ENCODE data around the gene ERC2. TPM values are rescaled to one million over a fixed set of nuclear protein-coding genes. Genes with fewer than 3 reads are reported as not detected.

The ERC2 gene
- total RNA-seq, 1 donor from 2014 or later = 7.4 TPM

GRCh38 chr3:55619046-55619808, 849.0 kb downstream of the ERC2 start:
- H3K79me2 ChIP-seq (ENCODE audit: insufficient read depth, low read length) = no peaks in the 10 kb centered on the region
- H3K9ac ChIP-seq (ENCODE audit: low read length) = no peak overlapping the region
- no peak for DNase-seq (ENCODE audit: low read depth)
- H2AFZ ChIP-seq (ENCODE audit: low read depth, low read length) = no peak overlapping the region
- H3K36me3 ChIP-seq (ENCODE audit: insufficient read depth, low read length) = no peaks in the 10 kb centered on the region
- H3K4me2 ChIP-seq (ENCODE audit: low read length) = no peak overlapping the region
- no peak overlapping the region for H3K4me3 ChIP-seq (ENCODE audit: insufficient read depth, low read depth, low read length)
- peaks cover 29% of the 10 kb centered on the region for H3K4me1 ChIP-seq (ENCODE audit: insufficient read depth, low read length)
- no peaks in the 10 kb centered on the region for H3K9me3 Mint-ChIP-seq (ENCODE audit: unreplicated experiment)
- no peaks in the 10 kb centered on the region for H3K27me3 ChIP-seq (ENCODE audit: insufficient read depth, low read length)
- H3K4me3 Mint-ChIP-seq (ENCODE audit: unreplicated experiment) = no peak overlapping the region
- TF ChIP-seq EZH2 (IDR thresholded peaks at IDR 0.05; ENCODE audit: insufficient read depth, low read length) (no peak), CTCF (IDR thresholded peaks at IDR 0.05; ENCODE audit: insufficient read depth, low read depth, low read length) (no peak)
- FAIRE-seq = no peak
- no peak overlapping the region for H3K27ac ChIP-seq (ENCODE audit: low read depth, low read length)
- no peaks in the 10 kb centered on the region for H4K20me1 ChIP-seq (ENCODE audit: insufficient read depth, low read length)
- H3K27me3 Mint-ChIP-seq (ENCODE audit: low read depth, unreplicated experiment) = no peaks in the 10 kb centered on the region
- no peaks in the 10 kb centered on the region for H3K36me3 Mint-ChIP-seq (ENCODE audit: low read depth, unreplicated experiment)
- no peaks in the 10 kb centered on the region for H3K9me3 ChIP-seq (ENCODE audit: insufficient read depth, low read depth, low read length)
- peaks cover 36% of the 10 kb centered on the region for H3K4me1 Mint-ChIP-seq (ENCODE audit: low read depth, unreplicated experiment)
- no peak overlapping the region for H3K27ac Mint-ChIP-seq (ENCODE audit: unreplicated experiment)

- no peaks in the 10 kb centered on the region for H3K27me3 ChIP-seq (ENCODE audit: insufficient read depth, low read length)
- H3K4me2 ChIP-seq (ENCODE audit: low read length) = no peak overlapping the region
- Mint-ChIP-seq H3K27me3 (ENCODE audit: low read depth, unreplicated experiment) (no peaks in the 10 kb centered on the region), H3K4me3 (ENCODE audit: unreplicated experiment) (no peak overlapping the region), H3K4me1 (ENCODE audit: low read depth, unreplicated experiment) (peaks cover 18% of the 10 kb centered on the region), H3K36me3 (ENCODE audit: low read depth, unreplicated experiment) (no peaks in the 10 kb centered on the region), H3K9me3 (ENCODE audit: unreplicated experiment) (no peaks in the 10 kb centered on the region), H3K27ac (ENCODE audit: unreplicated experiment) (no peak overlapping the region)
- DNase-seq (ENCODE audit: low read depth) = no peak
- peaks cover 18% of the 10 kb centered on the region for H3K4me1 ChIP-seq (ENCODE audit: insufficient read depth, low read length)
- H3K9me3 ChIP-seq (ENCODE audit: insufficient read depth, low read depth, low read length) = no peaks in the 10 kb centered on the region
- no peak overlapping the region for H2AFZ ChIP-seq (ENCODE audit: low read depth, low read length)
- H3K9ac ChIP-seq (ENCODE audit: low read length) = no peak overlapping the region
- H3K79me2 ChIP-seq (ENCODE audit: insufficient read depth, low read length) = no peaks in the 10 kb centered on the region
- no peaks in the 10 kb centered on the region for H4K20me1 ChIP-seq (ENCODE audit: insufficient read depth, low read length)
- H3K36me3 ChIP-seq (ENCODE audit: insufficient read depth, low read length) = no peaks in the 10 kb centered on the region
- no peak for FAIRE-seq
- H3K4me3 ChIP-seq (ENCODE audit: insufficient read depth, low read depth, low read length) = no peak overlapping the region
- no peak overlapping the region for H3K27ac ChIP-seq (ENCODE audit: low read depth, low read length)
- TF ChIP-seq CTCF (IDR thresholded peaks at IDR 0.05; ENCODE audit: insufficient read depth, low read depth, low read length) (no peak), EZH2 (IDR thresholded peaks at IDR 0.05; ENCODE audit: insufficient read depth, low read length) (no peak)
Measured at GRCh38 chr3:55617385-55617784, 850.9 kb downstream of the ERC2 start.

GRCh38 chr3:55616803-55617202, 851.5 kb downstream of the ERC2 start:
- DNase-seq (ENCODE audit: low read depth) (no peak), FAIRE-seq (no peak)
- no peak overlapping the region for H3K4me3 Mint-ChIP-seq (ENCODE audit: unreplicated experiment)
- no peaks in the 10 kb centered on the region for H3K79me2 ChIP-seq (ENCODE audit: insufficient read depth, low read length)
- H3K4me1 ChIP-seq (ENCODE audit: insufficient read depth, low read length) = peaks cover 13% of the 10 kb centered on the region
- no peak overlapping the region for H3K4me2 ChIP-seq (ENCODE audit: low read length)
- no peaks in the 10 kb centered on the region for H3K9me3 Mint-ChIP-seq (ENCODE audit: unreplicated experiment)
- H3K27ac ChIP-seq (ENCODE audit: low read depth, low read length) = no peak overlapping the region
- H3K27ac Mint-ChIP-seq (ENCODE audit: unreplicated experiment) = no peak overlapping the region
- H3K36me3 Mint-ChIP-seq (ENCODE audit: low read depth, unreplicated experiment) = no peaks in the 10 kb centered on the region
- no peaks in the 10 kb centered on the region for H4K20me1 ChIP-seq (ENCODE audit: insufficient read depth, low read length)
- H3K36me3 ChIP-seq (ENCODE audit: insufficient read depth, low read length) = no peaks in the 10 kb centered on the region
- no peaks in the 10 kb centered on the region for H3K27me3 Mint-ChIP-seq (ENCODE audit: low read depth, unreplicated experiment)
- peaks cover 13% of the 10 kb centered on the region for H3K4me1 Mint-ChIP-seq (ENCODE audit: low read depth, unreplicated experiment)
- H3K4me3 ChIP-seq (ENCODE audit: insufficient read depth, low read depth, low read length) = no peak overlapping the region
- H2AFZ ChIP-seq (ENCODE audit: low read depth, low read length) = no peak overlapping the region
- no peaks in the 10 kb centered on the region for H3K9me3 ChIP-seq (ENCODE audit: insufficient read depth, low read depth, low read length)
- H3K27me3 ChIP-seq (ENCODE audit: insufficient read depth, low read length) = no peaks in the 10 kb centered on the region
- TF ChIP-seq EZH2 (IDR thresholded peaks at IDR 0.05; ENCODE audit: insufficient read depth, low read length) (no peak), CTCF (IDR thresholded peaks at IDR 0.05; ENCODE audit: insufficient read depth, low read depth, low read length) (no peak)
- H3K9ac ChIP-seq (ENCODE audit: low read length) = no peak overlapping the region

Data from astrocyte (in vitro differentiated cells and primary cell).